ENCODE data around the gene TACC3.

DNA sequence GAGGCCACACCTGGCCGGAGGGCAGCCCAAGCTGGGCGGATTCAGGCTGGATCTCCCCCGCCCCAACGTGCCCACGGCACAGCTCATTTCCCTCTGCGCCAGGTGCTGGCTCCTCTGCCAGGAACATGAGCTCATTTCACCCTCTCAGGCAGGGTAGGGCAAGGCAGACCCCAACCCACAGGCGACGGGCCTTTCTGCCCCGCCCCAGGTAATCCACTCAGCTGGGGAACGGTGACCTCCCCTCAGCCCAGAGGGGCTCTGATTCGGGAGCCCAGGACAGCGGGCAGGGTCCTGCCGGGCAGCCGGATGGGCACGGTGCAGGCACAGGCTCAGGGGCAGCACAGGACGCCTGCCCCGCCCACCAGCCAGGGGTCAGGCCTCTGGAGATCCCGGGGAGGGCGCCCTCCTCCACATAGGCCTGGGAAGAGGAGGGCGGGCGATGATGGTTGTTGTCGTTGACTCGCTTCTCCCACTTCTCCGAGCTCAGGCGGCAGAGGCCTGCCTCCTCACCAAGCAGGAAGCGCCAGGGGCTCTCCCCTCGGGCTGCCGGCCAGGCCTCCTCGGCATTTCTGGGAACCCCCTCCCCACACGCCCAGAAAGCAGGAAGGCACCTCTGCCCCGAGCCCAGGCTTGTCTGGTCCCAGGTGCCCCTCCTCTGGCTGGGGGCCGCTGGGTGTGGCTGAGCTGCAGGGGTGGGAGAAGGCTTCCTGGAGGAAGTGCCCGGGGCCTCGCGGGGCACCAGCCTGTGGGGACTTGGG, 31.1 kb downstream of the TACC3 start:
- TF ChIP-seq, protein P1, sequence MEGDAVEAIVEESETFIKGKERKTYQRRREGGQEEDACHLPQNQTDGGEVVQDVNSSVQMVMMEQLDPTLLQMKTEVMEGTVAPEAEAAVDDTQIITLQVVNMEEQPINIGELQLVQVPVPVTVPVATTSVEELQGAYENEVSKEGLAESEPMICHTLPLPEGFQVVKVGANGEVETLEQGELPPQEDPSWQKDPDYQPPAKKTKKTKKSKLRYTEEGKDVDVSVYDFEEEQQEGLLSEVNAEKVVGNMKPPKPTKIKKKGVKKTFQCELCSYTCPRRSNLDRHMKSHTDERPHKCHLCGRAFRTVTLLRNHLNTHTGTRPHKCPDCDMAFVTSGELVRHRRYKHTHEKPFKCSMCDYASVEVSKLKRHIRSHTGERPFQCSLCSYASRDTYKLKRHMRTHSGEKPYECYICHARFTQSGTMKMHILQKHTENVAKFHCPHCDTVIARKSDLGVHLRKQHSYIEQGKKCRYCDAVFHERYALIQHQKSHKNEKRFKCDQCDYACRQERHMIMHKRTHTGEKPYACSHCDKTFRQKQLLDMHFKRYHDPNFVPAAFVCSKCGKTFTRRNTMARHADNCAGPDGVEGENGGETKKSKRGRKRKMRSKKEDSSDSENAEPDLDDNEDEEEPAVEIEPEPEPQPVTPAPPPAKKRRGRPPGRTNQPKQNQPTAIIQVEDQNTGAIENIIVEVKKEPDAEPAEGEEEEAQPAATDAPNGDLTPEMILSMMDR (conservative IDR thresholded peaks at IDR 0.05; ENCODE audit: low read depth, low read length) = no peak
- no peak for TF ChIP-seq EZH2 (IDR thresholded peaks at IDR 0.05; ENCODE audit: low read length, unreplicated experiment)

Measured in PC-3 (cell line).